Measurements from ENCODE around the gene HTRA2.
A peak's percentile ranks its signal among the peaks of the same experiment; 100 is the strongest.
"Not testable (repeated sequence)": the region's sequence is repeated elsewhere in the genome, so short reads cannot be mapped to it uniquely, and the experiment has no call there.

Gene HTRA2

DNA sequence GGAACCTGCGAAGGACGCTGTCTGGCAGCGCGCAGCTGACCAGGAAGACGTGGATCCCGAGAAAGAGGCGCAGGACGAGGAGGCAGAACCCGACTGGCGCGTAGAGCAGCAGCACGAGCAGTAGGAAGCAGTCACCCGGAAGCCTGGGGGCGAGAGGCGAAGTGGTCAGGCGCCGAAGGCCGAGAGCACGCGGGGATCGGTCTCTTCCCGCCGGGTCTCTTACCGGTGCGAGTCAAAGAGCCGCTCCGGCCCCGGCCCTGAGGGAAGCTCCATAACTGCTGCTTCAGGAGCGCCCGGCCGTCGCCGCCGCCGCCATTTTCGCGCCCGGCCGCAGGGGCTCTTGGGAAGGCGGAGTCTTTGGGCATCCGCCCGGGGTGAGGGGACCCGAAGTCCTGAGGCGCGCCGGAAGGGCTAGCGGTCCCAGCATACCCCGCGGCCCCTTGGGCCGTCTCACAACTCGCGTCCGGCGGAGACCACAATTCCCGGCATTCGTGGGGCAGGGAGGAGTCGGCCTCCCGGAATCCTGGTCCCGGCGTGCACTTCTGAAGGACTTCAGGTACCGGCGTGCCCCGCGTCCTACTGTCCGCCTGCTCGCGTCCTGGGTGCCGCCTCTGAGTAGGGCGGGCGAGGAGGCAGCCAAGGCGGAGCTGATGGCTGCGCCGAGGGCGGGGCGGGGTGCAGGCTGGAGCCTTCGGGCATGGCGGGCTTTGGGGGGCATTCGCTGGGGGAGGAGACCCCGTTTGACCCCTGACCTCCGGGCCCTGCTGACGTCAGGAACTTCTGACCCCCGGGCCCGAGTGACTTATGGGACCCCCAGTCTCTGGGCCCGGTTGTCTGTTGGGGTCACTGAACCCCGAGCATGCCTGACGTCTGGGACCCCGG lies at the start of gene HTRA2, which contains the start of gene AUP1:
HTRA2 (plus strand) TSS at position 577 of the 882 bp plus-strand sequence; CDS start at position 651, 74 bp downstream.
AUP1 (minus strand) TSS at position 350 of the 882 bp plus-strand sequence; CDS start at position 273, 77 bp downstream.
- DNase-seq = peak; percentile 99

- no peak for DNase-seq
Measured at GRCh38 chr2:74481431-74481830, 48.3 kb upstream of the HTRA2 start.

- DNase-seq = peak; percentile 36
Measured at GRCh38 chr2:74481961-74482800, 47.6 kb upstream of the HTRA2 start.

DNA sequence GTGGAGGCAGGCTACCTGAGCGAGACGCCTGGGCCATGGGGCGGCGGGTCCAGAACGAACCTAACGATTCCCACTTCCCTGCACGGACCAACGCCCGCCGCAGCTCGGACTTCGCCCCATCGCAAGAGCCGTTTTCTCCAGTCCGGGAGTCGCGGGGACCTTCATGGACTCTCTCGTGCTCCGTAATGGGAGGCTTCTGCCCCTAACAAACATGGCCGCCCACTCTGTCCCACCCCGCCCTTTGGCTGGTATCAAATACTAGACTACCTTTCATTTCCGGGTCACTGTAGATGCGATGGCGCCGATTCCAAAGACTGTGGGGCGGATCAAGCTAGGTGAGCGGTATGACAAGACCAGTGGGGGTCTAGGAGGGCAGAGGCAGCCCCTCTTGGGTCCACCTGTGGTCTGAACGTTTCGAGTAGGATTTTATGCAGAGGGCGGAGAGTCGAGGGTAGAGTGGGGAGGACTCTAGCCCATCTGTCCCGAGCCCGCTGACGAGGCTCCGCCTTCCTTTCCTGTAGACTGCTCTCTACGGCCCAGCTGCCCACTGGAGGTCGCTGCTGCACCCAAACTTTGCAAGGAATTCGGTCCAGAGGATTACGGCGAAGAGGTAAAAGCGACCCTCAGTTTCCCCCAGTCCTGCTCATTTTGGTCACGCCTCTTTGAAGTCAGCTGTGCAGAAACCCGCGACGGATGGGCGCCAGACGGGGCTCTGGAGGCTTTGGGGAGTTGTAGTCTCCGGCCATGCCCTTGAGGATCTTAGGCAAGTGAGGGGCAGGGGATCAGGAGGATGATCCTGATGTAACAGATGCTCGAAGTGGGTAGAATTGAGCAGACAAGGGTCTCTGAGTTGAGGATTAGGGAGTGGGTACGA lies 46.7 kb upstream of the HTRA2 start, which contains the start of the genes CCDC142 and TTC31:
CCDC142 (minus strand) TSS at position 198 of the 874 bp plus-strand sequence; CDS start at position 37, 161 bp downstream.
TTC31 (plus strand) TSS at position 281 of the 874 bp plus-strand sequence; CDS start at position 296, 15 bp downstream.
- peak; percentile 94 for DNase-seq

GRCh38 chr2:74483675-74484164 lies 46.0 kb upstream of the HTRA2 start:
- not testable (repeated sequence) for DNase-seq

DNA sequence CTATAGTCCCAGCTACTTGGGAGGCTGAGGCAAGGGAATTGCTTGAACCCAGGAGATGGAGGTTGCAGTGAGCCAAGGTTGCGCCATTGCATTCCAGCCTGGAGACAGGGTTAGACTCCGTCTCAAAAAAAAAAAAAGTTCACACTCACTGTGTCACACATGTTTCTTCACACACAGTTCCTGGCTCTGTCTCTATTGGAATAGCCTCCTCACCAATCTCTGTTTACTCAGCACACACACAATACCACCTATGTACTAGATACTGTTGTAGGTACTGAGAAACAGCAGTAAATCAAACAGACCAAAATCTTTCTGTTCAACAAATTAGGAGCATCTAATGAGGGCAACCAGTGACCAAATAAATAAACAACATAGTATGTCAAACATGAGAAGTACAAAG lies 43.6 kb upstream of the HTRA2 start:
- no peak for DNase-seq

GRCh38 chr2:74488643-74489481 lies 40.9 kb upstream of the HTRA2 start:
- no peak for DNase-seq

DNA sequence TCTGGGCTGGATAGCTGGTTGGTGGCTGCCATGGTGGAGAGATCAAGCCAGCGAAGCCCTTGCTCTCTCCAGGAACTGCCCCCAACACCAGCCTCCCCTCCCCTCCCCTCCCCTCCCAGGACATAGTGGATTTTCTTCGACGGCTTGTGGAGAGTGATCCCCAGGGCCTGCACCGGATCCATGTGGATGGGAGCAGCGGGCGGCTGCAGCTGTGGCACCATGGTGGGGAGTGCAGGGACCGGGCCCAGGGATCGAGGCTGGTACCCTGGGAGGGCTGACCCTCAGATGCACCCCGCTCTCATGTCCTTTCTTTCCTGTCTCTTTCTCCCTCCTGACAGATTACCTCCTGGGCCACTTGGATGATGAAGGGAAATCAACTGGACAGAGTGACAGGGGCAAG lies 39.8 kb upstream of the HTRA2 start:
- no peak for DNase-seq

GRCh38 chr2:74491648-74492544 lies 37.8 kb upstream of the HTRA2 start:
- DNase-seq = no peak

DNA sequence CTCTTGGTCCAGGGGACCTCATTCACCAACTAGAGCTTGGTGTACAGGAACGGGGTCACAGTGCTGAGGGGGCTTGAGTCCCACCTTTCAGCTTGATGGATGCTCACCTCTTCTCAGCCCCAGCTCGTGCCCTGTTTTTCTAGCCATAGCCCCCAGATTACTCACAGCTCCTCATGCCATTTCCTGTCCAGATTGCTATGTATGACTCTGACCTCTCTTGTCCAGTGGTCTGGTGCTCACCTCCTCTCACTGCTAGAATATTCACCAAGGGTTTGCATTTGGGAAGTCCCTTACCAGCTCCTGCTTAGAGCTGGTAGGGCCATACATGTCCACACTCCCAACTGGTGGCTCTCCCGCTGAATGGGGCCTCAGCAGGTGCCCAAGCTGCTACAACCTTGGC lies 36.2 kb upstream of the HTRA2 start:
- no peak for DNase-seq

- DNase-seq = no peak
Measured at GRCh38 chr2:74495440-74495839, 34.3 kb upstream of the HTRA2 start.

- no peak for DNase-seq
Measured at GRCh38 chr2:74496997-74497776, 32.5 kb upstream of the HTRA2 start.

DNA sequence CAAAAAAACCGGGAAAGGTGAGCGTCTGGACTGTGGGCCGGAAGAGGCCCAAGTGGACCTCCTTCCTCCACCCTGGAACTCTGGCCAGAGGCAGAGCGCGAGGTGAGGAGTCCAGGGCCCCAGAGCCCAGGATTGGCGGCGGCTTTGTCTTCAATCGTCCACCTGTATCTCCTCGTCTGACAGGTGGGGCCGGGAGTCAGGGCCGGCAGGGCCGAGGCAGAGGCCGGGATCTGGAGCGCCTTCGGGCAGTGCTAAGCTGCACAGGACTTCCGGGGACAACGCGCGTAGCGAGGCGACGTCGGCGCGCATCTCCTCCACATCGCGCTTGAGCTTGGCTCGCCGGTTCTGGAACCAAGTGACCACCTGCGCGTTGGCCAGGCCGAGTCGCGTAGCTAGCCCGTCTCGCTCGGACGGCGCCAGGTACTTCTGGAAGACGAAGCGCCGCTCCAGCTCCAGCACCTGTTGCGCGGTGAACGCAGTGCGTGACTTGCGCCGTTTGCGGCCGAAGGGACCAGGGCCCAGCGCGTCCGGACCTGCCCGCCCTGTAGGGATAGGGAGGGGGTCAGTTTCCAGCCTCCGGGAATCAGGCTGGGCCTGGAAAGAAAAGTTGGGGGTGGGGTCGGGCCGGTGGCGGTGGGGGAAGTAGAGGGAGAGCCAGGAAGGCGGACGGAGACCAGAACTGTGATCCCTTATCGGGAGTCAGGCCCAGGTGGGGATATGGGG lies 31.8 kb upstream of the HTRA2 start:
- no peak for DNase-seq

DNA sequence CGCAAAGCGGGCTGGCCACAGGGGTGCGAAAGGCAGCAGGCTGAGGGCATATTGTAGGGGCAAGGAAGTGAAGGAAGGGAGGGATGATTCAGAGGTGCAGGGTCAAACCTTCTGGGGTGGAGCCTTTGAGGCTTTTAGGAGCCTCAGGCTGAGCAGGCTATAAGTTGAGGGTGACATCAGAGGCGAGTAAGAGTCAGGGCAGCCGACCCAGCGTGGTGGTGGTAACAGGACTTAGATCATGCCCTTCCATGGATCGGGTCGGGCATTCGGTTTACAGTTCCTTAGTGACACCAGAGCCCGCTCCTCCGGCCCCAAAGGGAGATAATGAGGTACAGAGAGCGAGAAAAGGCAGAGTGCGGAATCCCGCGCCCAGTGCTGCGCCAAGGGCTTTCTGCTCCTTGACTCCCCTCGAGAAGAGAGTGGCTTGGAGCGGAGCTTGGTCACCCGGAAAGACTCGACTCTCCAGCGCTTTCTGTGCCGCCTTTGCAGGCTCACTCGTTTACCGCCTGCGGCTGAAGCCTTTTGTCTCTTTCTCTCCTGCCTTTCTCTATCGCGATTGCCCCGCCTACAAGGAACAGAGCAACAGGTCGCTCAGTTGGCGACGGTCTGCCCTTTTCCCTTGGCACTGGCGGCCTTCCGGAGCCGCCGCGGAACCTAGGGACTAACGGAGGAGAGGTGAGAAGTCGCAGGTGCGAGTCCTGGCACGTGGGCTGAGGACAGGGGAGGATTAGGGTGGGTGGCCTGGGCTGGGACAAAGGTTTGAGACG lies 31.1 kb upstream of the HTRA2 start:
- no peak for DNase-seq

DNA sequence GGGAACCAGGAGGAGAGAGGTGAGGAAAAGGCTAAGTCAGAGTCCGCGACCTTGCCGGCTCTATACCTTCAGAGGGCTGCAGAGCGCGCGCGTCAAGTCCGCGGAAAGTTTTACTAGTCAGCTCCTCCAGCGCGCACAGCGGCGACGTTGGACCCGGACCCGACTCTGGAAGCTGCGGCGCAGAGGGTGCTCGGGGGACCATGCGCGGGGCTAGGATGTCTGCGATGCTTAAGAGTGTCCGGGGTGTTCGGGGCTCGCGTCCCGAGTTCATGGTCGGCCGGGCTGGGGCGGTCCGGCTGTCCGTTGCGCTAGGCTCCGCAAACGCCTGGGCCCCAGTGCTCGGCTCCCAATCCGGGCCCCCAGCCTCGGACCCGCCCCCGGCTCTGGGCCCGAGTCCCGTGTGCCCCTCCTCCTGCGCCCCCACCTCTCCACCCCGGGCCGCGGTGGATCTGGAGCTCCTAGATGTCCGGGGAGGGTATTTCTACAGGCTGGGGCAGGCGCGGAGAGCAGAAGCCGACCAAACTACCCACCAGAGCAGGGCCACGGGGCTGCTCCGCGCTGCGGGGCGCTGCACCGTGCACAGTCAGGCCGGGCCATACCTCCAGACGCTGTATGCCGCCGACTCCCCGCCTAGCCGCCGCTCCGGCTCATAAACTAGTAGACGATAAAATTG lies 30.3 kb upstream of the HTRA2 start, which contains the start of gene LBX2:
LBX2 (minus strand) TSS at position 337 of the 673 bp plus-strand sequence; CDS start at position 271, 66 bp downstream.
- no peak for DNase-seq

DNA sequence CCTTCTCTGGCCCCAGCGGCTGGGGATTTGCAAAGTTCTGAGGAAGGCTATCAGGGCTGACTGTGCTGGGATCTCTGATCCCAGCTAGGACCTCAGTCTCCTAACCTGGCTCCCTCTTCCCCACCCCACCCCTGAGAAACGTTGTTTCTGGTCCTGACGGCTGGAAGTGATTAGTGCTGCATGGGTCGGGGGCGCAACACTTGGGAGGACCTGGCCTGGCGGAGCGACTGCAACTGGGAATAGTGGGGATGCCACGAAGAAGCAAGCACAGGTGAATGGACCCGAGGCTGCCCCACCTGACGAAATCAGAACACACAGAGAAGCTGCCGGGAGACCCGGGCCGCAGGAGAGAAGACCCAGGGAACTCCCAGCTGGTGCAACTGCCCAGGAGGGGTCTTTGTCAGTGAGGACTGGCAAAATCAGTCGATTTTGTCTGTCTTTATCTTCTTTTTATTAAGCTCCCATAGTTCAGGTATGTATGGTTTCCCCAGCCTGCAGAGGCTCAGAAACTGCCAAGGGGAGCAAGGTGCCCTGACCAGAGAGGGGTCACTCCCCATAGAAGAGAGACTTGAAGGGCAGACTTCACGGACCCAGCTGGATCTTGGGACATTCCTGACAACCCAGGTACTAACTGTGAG lies 29.7 kb upstream of the HTRA2 start:
- no peak for DNase-seq

- no peak for DNase-seq
Measured at GRCh38 chr2:74500578-74500946, 29.2 kb upstream of the HTRA2 start.
